ENCODE data around the gene EVC2.
A peak's percentile ranks its signal among the peaks of the same experiment; 100 is the strongest.

- peak; percentile 75 for TF ChIP-seq POLR2AphosphoS5 (IDR thresholded peaks at IDR 0.05)
- TF ChIP-seq CTCF (IDR thresholded peaks at IDR 0.05; ENCODE audit: poor library complexity, severe bottlenecking) = no peak
- no peak for TF ChIP-seq REST (IDR thresholded peaks at IDR 0.05; ENCODE audit: borderline replicate concordance)
These were observed 98.9 kb downstream of the EVC2 start for GRCh38 chr4:5609306-5610007.
